Bone marrow (tissue), 2 donors: ENCODE measurements around the gene RHOJ.
"Not testable (repeated sequence)": the region's sequence is repeated elsewhere in the genome, so short reads cannot be mapped to it uniquely, and the experiment has no call there.

Experiments
- DNase-seq, 2 donors: peaks; one replicate each; lab custom pipeline; 2025; lab: John Stamatoyannopoulos, UW

The RHOJ gene

GRCh38 chr14:63299351-63300110 is 95.3 kb downstream of the RHOJ start:
- no peak for DNase-seq

DNA sequence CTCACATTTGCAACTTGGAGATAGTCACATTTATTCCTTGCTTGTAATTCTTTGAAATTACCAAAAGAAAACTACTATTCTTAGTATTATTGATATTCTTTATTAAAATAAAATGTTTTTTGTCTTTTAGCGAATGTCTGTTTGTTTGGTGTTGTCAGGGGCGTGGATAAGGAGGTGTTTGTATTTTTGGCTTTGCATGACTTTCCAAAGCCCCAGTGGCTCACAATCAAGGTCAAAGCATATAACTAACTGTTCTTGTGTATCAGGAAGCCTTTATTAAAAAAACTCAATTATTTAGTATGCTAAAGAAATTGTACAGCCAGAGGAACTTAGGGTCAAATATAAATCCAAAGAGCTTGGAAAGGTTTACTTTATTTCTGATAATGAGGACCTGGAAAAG is 96.6 kb downstream of the RHOJ start:
- DNase-seq: no peak

DNA sequence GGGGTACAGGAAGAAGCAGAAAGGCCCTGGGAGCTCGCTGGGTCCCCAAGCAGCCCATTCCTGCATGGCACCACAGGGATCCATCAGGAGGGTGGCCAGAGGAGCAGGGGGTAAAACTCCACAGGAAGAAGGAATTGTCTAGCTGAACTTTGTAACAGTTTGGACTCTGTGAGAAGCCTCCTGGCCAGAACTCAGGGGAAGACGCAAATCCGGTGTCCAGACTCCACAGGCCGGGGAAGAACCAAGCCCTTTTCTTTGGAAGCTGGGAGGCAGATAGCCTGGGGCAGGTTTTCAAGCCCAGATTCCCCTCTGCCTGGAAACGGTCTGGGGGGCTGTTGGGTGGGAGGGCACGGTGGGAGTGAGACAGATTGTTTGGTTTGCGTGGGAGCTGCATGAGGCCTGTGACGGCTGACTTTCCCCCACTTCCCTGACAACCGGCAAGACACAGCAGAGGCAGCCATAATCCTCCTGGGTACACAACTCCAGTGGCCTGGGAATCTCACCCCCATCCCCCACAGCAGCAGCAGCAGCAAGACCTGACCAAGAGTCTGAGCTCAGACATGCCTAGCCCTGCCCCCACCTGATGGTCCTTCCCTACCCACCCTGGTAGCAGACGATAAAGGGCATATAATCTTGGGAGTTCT is 97.8 kb downstream of the RHOJ start:
- DNase-seq: no peak

DNA sequence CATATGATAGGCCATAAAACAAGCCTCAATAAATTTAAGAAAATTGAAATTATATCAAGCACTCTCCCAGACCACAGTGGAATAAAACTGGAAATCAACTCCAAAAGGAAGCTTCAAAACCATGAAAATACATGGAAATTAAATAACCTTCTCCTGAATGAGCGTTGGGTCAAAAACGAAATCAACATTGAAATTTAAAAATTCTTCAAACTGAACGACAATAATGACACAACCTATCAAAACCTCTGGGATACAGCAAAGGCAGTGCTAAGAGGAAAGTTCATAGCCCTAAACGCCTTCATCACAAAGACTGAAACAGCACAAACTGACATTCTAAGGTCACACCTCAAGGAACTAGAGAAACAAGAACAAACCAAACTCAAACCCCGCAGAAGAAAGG is 100.2 kb downstream of the RHOJ start:
- not testable (repeated sequence) for DNase-seq

- no peak for DNase-seq
Observed at GRCh38 chr14:63308723-63309317, 104.6 kb downstream of the RHOJ start.

- no peak for DNase-seq
Observed at GRCh38 chr14:63318835-63319234, 114.6 kb downstream of the RHOJ start, which contains the start of gene GPHB5. TSS of gene GPHB5 (minus strand) at chr14:63318935. CDS start at chr14:63317849, 1,086 bp downstream.

DNA sequence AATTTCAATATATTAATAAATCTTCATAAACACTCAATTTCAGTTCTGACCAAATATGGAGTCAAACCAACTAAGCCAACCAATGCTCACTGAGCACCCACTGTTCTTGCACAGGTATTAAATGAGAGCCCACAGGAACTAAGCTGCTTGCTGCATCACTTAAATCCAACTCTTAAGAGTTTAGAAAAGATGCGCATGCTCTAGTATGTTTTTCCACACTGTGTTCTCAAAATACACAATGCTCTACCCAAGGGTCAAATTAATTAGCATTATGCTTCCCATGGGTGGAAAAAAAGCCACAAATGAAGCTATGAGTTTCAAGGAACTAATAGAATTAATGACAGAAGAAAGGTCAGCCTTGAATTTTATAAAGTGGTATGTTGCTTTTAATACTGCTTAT is 118.2 kb downstream of the RHOJ start:
- DNase-seq: no peak

DNA sequence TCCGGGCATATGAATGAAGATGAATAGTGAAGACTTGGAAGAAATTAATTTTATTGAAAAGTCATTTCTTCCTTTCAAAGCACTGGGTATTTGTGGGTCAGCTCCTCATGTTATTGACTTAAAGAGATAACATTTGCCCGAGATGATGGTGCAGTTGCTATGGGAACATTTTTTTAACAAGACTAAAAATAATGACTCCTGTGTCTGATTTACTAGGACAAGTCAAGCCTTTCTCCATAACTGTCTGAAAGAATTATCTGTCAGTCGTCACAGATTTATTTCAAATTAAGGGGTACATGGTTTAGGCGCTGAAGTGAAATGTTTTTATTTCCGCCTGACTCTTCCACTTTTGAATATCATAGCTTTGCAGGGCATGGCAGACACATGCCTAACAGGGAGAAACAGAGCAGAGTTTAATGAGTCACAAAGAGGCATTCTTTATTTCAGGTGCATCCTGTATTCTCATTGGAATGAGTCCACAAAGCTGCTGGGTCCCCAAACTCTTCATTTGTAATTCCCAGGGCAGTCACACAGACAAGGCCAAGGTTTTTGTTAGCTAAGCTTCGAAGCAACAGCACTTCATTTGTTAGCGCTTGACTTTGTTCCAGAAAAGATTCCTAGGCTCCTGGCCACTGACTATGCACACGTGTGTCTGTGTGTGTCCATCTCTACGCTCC is 118.8 kb downstream of the RHOJ start:
- DNase-seq: no peak

DNA sequence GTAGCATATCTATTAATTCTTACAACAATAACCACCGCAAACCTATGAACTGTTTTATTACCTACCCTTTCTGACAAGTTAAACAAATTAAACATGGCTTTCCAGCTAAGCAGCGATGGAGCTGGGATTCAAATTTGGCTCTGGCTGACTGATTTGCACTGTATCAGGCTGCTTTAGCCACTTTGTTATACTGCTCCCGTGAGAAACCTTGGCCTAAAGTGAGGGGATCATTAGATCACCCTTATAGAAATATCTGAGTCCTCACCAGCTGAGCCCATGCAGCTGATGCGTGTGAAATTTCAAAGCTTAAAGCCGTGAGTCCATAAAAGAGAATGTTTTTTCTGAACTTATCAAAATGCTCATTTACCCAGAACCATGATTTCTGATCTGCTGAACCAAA is 122.6 kb downstream of the RHOJ start:
- no peak for DNase-seq

GRCh38 chr14:63328787-63329737 is 124.8 kb downstream of the RHOJ start:
- DNase-seq: no peak

GRCh38 chr14:63342371-63342770 is 138.1 kb downstream of the RHOJ start:
- no peak for DNase-seq
